MV-4-11 (cell line): ENCODE results near the gene ANKRD27.
"Not testable (repeated sequence)": the region's sequence is repeated elsewhere in the genome, so short reads cannot be mapped to it uniquely, and the experiment has no call there.

Experiments used
- DNase-seq: peaks from one replicate; lab custom pipeline; 2025; lab: John Stamatoyannopoulos, UW

The ANKRD27 gene

DNA sequence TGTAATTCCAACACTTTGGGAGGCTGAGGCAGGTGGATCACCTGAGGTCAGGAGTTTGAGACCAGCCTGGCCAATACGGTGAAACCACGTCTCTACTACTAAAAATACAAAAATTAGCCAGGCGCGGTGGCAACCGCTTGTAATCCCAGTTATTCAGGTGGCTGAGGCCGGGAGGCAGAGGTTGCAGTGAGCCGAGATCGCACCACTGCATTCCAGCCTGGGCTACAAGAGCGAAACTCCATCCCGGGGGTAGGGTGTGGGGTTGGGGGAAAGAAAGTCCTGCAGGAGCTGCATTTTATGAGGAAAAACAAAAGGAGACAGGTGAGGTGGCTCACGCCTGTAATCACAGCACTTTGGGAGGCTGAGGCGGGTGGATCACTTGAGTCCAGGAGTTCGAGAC lies 22.6 kb downstream of the ANKRD27 start:
- not testable (repeated sequence) for DNase-seq

DNA sequence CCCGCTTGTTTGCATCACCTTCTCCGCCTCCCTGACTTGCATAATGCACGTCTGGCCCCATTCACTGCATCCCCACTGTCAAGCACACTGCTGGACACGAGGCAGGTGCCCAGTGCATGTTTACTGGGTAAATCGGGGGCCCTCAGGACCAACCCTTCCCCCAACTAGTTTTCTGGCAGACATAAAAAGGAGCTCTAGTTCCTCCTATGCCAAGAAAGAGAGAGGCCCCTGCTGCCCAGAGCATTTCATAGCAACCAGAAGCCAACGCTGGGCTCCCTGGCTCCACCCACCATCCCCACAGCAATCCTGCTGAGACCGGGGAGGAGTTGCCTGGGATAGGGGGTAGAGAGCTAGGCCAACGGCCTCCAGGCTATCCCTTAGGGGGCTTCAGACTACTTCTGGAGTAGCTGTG lies 23.2 kb downstream of the ANKRD27 start:
- DNase-seq, result peak; percentile 56

DNA sequence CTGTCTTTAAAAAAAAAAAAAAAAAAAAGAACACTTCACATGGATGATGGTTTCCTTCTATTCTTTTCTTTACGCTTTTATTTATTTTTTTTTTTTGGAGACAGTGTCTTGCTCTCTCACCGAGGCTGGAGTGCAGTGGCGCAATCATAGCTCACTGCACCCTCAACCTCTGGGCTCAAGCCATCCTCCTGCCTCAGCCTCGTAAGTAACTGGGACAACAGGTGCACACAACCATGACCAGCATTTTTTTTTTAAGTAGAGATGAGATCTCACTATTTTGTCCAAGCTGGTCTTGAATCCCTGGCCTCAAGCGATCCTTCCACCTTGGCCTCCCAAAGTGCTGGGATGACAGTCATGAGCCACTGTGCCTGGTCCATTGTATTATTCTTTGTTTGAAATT lies 24.3 kb downstream of the ANKRD27 start:
- DNase-seq, result peak; percentile 24

DNA sequence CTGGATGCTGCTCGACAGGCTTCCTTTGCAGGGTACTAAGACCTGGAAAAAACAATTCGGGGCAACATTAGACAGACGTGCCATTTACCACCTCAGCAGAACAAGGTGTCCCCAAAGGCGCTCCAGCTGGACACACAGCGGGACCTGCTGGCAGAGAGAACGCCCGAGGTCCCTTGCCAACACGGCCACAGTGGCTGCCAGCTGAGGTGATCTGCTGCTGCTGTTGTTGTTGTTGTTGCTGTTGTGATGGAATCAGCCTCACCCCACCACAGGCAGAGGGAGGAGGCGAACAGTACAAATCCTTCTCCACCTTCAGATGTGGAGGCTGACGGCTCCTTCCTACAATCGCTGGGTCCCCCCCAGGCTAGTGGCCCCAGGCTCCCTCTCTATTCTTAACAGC lies 25.2 kb downstream of the ANKRD27 start:
- no peak for DNase-seq

DNA sequence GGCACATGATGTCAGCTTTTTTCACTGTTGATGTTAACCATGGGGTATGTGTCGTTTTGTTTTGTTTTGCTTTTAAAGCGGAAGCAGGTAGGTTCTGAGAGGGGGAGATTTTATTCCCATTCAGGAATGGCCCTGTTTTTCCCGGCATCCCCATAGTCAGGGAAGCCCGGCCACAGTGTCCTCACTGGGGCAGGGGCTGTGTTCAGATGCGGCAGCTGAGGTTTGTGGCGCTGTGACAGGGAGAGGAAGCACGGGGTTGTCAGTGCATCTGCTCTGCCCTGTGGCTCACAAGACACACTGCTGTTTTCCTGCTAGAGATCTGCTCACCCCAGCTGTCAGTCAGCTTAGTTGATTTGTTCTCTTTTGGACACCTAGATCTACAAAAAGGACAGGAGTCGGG lies 27.6 kb downstream of the ANKRD27 start:
- DNase-seq, result no peak

DNA sequence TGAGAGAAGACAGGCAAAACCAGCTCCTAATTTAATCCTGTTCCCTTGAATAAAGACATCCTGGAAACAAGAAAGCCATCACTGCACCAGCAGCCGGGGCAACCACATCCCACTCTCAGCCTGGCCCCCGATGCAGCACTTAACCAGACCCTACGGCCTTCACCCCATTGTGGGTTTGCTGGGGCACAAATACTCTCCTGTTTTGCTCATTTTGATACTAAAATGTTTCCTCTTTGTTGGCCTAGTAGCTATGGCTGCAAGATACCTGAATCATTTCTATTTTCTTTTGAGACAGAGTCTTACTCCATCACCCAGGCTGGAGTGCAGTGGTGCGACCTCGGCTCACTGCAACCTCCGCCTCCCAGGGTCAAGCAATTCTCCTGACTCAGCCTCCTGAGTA lies 28.4 kb downstream of the ANKRD27 start:
- DNase-seq, result no peak

DNA sequence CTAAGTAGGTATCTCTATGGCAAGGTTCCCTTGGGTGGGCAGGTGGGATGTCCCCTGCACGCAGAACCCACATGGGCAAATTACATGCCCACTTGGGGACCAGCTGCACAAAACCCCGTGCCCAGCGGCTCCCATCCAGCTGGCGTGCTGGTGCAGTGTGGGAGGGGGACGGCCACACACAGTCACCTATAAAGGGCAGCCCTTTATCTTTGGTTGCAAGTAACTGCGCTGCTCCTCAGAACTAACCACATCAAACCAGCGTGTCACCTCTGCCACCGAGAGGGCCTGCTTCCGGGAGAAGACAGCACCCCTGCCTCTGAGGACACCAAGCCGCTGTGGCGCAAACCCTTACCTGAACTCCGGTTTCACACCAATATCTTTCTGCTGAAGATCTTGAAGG lies 32.2 kb downstream of the ANKRD27 start:
- DNase-seq, result no peak

DNA sequence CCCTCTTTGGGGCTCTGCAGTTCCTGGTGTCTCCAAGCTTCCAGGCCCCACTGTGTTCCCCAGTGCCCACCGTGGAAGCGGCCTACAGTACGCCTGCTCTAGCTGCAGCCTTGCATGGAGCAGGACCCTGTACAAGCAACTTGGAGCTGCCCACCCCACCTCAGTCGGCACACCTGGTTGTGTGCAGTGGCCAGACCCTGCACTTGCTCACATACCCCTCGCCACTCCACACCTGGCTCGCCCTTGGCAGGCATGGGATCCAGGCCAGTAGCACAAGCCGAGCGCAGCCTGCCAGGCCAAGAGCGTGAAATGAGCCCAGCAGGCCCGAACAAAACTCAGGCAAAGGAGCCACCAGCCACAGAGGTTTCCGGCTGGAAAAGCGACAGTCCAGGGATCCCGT lies 36.4 kb downstream of the ANKRD27 start:
- DNase-seq, result no peak

DNA sequence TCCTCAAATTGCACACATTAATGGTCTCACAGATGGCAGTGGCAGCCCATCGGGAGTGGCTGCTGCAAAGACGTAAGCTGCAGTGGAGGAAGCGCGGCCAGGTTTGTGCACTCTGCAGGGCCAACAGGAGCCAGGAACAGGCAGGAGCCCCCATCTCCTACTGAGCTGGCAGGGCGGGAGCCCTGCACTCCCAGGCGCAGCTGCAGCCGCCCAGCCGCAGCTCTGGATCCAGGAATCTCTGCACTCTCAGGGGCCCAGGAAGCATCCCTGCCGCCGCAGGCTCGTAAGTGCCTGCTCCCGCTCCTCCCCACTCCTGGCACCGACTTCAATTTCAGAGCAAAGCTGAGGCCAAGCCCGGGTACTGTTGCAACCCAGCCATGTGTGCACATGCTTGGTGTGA lies 37.5 kb downstream of the ANKRD27 start:
- no peak for DNase-seq

DNA sequence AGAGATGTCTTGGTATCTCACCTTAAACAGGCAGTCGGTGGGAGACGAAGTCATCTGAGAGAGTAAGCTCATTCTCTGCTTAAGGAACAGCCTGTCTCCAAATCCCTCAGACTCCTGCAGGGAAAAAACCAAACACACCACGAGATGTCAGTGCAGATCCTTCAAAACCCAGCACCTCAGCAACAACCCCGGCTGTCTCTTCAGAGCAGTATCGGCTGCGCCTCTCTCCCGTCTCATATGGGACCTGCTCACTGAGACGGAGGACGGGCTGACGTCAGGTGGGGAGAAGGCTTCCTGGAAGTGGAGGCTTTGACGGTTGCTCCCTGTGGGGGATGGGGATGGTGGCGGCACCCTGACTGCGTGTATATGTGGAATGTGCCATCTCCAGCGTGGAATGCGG lies 43.6 kb downstream of the ANKRD27 start:
- DNase-seq, result no peak

DNA sequence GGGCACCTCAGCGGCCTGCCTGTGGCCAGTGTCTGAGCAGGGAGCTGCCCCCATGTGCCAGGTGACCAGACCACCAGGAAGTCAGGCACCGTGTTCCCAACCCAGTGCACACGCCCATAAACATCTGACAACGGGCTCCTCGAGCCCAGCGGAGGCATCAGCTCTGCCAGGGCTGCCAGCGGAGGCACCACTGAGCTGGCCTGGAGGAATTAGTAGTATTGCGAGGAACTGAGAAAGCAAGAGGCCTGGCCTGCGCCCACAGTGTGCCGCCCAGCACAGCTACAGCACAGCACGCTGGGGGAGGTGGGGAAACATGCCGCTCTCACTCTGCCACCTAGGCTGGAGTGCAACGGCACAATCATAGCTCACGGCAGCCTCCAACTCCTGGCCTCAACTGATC lies 44.6 kb downstream of the ANKRD27 start:
- peak; percentile 41 for DNase-seq

DNA sequence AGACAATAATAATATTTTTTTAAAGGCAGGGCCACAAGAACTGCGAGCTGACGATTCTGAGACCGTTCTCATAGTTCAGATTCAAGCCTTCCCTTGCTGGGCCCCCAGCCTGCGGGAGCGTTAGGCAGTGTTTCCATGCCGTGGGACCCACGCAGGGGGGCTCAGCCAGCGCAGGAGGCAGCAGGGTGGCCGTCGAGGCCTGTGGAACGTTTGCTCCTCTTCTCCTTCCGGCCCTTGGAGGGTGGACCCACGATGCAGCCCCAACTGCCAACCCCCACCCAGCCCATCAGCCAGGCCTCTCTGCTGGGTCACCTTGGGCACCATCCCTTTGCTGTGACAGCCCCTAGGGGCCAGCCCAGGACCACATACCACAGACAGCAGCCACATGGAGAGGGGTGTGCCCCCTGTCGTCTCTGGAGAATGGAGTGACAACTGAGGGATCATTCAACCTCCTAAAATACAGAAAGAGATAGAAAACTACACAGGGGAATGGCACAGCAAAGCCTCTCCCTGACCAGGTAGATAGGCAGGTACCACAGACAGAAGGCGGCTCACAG lies 47.2 kb downstream of the ANKRD27 start:
- no peak for DNase-seq

DNA sequence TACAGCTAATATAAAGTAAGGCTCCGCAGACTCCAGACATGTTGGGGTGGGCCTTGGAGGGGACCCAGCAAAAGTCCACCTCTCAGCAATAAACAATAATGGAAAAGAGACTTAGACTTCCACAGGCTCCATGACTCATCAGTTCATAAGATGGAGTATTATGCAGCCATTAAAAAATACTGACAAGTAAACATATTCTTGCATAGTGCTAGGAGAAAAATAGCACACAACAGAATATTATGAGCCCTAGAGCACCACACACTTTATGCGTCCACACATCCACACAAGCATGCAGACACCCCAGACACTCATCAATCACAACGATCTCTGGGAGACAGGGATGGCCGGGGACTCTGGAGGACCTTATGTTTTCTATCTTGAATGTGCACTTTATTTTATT lies 48.0 kb downstream of the ANKRD27 start:
- no peak for DNase-seq

DNA sequence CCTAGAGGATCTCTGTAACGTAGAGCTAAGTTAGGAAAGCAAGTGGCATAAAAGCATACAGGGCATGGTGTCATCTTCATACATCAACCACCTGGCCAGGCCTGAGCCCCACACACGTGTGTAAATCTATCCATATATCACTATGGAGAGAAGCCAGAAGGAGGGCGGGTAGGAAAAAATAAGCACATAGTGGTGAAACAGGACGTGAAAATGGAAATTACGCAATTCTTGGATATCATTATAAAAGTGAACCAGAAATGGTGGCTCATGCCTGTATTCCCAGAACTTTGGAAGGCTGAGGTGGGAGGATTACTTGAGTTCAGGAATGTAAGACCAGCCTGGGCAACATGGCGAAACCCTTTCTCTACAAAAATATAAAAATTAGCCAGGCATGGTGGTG lies 50.6 kb downstream of the ANKRD27 start:
- peak; percentile 39 for DNase-seq

DNA sequence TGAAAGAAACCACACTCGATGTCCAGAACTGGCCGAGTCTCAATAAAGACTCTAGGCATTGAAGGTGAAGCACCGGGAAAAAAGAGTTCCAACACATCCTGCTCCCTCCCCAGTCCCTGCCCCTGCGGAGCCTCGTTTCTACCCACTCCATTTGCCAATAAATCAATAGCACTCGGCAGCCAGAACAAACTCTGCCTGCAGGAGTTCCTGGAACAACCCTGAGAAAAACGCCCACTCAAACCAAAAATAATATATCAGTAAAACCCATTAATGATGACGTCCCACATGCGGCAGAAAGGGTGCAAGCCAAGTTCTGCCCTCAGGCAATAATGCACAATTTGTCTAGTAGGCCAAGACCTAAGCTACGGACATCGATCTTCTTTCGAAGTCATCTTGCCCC lies 53.0 kb downstream of the ANKRD27 start:
- DNase-seq, result no peak

DNA sequence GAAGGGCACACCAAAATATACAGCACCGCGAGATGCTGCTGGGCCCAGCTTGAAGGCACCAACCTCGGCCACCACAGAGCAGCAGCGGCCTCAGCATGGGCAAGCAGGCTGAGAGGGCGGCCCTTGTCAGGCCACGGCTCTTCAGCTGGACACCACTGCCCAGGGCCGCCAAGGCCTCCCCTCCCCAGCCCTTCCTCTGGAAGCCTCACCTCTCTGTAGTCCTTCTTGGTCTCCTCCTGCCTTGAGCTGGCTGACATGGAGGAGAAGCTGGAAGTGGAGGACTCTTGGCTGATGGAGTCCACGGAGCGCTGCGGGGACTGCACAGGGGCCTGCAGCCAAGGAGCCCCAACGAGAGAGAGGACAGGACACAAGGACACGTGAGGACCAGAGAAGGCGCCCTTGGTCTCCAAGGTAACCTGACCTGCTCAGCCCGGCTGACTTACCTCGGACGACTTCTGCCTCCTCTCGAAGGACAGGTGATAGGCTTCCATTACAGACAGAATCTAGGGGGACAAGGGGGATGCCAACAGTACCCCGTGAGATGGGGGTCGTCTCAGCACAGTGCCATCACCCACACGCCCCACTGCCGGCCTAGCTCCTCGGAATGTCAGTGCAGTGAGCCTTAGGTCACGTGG lies 55.8 kb downstream of the ANKRD27 start:
- DNase-seq, result no peak

DNA sequence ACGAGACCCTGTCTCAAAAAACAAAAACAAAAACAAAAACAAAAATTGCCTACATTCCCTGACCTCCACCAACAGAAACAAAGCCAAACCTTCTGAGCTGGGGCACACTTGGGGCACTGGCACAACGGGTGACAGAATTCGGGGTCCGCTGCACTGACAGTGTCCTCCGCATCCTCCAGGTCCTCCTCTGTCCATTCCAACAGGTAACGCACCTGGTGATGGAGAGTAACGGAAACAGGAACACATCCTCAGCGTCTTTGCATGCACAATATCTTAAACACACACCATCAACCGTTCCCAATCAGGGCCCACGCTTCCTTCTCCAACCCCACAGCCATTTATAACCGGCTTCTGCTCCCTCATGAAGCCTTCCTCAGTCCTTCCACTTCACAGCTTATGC lies 59.4 kb downstream of the ANKRD27 start:
- DNase-seq, result no peak

DNA sequence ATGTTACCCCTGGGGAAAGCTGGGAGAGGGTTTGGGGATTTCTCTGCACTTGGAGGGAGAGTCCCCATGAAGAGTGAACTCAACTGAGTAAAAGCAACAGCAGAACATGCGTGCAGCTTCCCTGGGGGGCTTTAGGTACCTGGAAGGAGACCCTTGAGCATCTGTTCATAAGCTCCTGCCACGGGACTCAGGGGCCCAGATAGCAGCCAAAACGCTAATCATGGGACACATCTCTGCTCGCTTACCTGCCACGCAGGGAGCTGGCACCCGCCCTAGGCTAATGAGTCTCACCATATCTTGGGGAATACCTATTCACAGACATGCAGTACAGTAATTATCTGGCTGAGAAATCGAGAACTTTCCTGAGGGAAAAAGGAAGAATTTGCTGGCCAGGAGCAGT lies 60.1 kb downstream of the ANKRD27 start:
- DNase-seq, result no peak

DNA sequence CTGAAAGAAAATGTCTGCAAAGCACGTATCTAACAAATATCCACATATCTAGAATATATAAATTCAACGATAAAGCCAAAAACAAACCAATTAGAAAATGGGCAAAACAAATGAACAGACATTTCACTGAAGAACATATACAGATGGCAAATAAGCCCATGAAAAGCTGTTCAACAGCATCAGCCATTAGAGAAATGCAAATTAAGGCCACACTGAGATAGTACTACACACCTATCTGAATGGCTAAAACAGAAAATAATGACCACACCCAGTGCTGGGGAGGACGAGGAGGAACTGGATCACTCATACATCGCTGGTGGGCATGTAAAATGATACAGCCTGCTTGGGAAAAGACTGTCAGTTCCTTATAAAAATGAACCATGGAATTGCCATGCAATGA lies 62.0 kb downstream of the ANKRD27 start:
- no peak for DNase-seq

DNA sequence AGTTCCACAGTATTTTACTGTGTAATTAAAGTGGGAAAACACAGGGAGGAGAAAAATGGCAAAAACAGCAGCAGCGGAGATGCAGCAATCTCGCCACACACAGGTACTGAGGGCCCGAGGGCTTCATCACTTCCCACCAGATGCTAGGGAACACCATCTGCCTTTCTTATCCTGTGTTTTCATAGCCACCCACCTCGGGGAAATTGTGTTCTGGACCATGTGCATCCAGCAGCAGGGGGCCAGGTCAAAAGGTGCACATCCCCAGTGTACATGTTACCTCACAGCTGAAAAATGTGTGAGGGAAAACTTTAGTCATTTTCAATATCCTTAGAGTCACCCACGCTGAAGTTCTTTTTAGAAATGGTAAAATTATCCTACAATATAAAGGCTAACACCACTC lies 63.8 kb downstream of the ANKRD27 start:
- no peak for DNase-seq

DNA sequence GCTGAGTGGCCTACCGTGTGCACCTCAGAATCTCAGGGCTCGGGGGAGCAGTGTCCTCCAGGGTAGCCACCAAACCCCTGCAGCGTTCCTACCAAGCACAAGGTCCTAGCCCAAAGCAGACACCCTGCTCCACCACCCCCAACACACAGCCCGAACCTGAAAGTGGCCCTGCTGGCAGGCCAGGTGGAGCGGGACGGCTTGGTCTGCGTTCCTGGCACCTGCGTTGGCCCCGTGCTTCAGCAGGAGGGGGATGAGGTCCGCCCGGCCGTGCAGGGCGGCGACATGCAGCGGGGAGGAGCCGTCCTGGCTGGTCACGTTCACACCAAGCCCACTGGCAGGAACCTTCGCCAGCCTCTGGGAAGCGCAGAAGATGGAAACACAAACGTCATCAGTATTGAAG lies 67.5 kb downstream of the ANKRD27 start:
- DNase-seq, result no peak

DNA sequence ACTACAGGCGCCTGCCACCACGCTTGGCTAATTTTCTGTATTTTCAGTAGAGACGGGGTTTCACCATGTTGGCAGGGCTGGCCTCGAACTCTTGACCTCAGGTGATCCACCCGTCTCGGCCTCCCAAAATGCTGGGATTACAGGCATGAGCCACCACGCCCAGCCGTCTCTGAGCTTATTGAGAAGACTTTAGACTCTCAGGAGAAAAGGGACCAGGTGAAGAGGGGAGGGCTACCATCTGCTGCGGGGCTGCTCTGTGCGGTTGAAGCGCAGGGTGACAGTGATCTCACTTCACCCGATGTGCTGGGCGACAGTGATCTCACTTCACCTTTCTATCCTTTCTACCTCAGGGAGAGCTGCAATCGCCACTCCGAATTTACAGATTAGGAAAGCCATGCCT lies 68.7 kb downstream of the ANKRD27 start:
- no peak for DNase-seq

DNA sequence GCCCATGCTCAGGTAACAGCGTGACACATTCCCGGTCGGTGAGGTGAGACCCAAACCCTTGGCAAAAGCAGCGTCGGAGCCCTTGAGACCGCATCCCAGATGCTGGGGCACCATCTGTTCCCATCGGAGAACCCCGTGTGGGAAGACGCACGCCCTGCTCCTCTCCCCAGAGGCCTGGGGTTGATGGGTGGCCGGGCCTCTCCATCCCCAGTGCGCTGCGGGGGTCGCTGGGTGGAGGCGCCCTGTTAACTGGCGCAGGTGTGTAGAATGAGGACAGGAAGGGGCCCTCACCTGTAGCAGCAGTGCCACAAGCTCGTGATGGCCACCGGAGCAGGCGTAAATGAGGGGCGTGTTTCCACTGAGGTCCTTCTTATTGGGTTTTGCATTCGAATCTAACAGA lies 69.4 kb downstream of the ANKRD27 start:
- no peak for DNase-seq

DNA sequence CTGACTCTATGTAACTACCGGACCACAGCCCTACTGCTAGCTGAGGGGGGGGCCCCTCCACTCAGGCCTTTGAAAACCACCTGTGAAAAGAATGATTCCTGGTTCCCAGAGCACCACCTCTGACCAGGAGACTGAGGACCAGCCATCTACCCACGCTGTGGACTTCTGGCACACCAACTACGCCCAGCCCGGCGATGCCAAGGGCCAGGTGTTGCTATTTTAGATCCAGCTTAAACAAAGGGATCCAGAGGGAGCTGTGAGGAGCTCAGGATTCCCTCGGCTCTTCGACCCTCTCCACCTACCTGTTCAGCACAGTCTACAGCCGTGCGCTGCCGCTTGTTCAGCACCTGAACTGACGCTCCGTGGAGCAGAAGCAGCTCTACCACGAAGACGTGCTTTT lies 71.0 kb downstream of the ANKRD27 start:
- DNase-seq, result no peak
